ENCODE measurements around the gene HYAL1.

HYAL1 gene, protein sequence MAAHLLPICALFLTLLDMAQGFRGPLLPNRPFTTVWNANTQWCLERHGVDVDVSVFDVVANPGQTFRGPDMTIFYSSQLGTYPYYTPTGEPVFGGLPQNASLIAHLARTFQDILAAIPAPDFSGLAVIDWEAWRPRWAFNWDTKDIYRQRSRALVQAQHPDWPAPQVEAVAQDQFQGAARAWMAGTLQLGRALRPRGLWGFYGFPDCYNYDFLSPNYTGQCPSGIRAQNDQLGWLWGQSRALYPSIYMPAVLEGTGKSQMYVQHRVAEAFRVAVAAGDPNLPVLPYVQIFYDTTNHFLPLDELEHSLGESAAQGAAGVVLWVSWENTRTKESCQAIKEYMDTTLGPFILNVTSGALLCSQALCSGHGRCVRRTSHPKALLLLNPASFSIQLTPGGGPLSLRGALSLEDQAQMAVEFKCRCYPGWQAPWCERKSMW

GRCh38 chr3:50303013-50303815 lies at the start of gene HYAL1:
HYAL1 (minus strand) TSS chr3:50303574; CDS start chr3:50302956, 618 bp downstream.
- DNase-seq (ENCODE audit: low read depth) = no peak

DNA sequence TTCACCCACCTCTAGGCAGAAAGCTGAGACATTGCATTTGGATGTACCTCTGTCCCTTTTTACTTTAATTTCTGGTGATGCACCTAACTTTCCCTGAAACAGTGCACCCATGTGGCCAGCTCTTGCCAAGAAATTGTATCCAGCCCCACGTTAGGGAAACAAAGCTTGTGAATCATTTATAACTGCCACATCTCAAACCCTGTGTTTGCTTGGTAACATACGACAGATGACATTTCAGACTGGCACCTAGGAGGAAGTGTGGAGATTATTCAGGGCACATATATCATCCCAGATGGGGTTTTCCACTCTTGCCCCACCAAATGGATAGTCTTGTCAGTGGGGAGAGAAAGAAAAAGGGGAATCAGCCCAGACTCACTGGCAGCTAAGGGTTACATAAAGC lies 49.4 kb upstream of the HYAL1 start:
- DNase-seq (ENCODE audit: low read depth) = no peak

- no peak for DNase-seq (ENCODE audit: low read depth)
Measured at GRCh38 chr3:50351323-50351697, 47.9 kb upstream of the HYAL1 start.

DNA sequence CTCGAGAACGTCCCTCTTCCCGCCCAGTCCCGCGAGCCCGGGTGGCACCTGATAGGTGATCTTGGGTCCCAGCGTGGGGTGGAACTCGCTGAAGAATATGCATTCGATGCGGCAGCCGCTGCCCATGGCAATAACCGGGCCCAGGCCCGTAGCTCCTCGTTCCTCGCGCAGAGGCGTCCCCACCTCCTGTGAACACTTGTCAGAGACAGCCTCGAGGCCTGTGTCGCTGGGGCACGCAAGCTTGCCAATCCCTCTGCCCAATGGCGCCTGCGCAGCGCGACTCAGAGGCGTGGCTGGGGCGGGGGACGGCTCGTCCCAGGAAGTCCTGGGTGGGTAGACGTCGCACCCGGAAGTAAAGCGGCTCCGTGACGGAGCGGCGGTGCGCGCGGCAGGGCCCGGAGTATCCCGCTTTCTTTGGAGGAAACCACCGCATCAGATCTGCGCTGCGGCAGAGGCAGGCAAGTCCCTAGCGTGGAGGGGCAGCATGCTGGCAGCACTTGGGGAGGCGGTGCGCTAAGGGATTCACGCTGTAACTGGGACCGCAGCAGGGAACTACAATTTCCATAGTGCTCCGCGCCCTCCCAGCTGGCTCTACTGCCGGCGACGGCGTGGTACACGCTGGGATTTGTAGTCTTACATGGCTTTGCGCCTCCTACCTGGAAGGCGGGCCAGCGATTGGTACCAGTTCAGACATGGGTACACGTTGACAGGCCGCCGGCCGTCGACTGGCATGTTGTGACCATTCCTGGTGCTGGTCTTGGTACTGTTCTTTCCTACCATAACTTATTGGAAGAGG lies 47.4 kb upstream of the HYAL1 start, which contains the start of the genes CYB561D2 and NPRL2:
TSS of gene CYB561D2 (plus strand) at position 336 of the 796 bp plus-strand sequence. CDS start 572 bp downstream, outside the sequence.
TSS of gene NPRL2 (minus strand) at position 249 of the 796 bp plus-strand sequence. CDS start at position 126, 123 bp downstream.
- peak; percentile 99 for DNase-seq (ENCODE audit: low read depth)

DNA sequence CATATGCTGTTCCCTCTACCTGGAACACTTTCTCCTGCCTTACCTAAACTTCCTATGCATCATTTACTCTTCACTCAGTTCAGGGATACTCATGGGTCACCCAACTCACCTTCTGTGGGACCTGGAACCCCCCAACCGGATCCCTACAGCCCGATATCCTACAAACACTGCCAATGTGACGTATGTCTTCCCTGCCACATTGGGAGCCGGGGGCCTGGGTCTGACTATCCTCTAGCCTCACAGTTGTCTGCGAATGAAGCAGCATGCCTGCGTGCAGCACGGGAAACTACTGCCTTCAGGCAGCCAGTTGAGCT lies 46.8 kb upstream of the HYAL1 start:
- no peak for DNase-seq (ENCODE audit: low read depth)

GRCh38 chr3:50347187-50347813 lies 43.9 kb upstream of the HYAL1 start:
- peak; percentile 50 for DNase-seq (ENCODE audit: low read depth)

DNA sequence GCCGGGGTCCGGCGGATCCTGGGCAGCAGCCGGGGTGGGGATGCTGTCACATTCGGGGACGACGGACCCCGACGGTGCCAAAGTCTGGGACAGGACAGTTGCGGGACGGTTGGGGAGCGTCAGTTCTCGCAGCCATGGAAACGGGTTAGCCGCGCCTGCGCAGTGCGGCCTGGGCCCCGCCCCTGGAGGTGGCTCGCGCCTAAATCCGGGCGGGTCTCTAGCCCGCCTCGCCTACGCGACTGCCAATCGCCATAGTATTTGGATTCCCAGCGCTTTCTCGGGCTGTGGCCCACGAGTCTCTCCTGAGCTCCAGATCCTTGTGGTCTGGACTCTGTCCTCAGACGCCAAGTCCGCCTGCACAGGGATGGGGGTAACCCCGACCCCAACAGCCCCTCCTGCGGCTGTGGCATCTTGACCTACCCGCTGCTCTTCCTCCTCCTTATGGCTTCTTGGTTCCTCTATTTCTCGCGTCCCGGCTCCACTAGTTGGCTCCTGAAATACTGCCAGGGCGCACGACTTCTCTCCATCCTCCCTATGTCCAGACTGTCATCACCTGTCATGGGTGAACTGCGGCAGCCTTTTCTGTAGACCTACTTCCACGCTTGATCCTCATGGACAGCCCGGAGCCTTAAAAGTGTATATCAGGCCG lies 42.3 kb upstream of the HYAL1 start, which contains the start of gene ZMYND10:
TSS of gene ZMYND10 (minus strand) at position 147 of the 649 bp plus-strand sequence. CDS start 153 bp downstream, outside the sequence.
- DNase-seq (ENCODE audit: low read depth) = peak; percentile 51

- no peak for DNase-seq (ENCODE audit: low read depth)
Measured at GRCh38 chr3:50345008-50345407, 41.6 kb upstream of the HYAL1 start.

DNA sequence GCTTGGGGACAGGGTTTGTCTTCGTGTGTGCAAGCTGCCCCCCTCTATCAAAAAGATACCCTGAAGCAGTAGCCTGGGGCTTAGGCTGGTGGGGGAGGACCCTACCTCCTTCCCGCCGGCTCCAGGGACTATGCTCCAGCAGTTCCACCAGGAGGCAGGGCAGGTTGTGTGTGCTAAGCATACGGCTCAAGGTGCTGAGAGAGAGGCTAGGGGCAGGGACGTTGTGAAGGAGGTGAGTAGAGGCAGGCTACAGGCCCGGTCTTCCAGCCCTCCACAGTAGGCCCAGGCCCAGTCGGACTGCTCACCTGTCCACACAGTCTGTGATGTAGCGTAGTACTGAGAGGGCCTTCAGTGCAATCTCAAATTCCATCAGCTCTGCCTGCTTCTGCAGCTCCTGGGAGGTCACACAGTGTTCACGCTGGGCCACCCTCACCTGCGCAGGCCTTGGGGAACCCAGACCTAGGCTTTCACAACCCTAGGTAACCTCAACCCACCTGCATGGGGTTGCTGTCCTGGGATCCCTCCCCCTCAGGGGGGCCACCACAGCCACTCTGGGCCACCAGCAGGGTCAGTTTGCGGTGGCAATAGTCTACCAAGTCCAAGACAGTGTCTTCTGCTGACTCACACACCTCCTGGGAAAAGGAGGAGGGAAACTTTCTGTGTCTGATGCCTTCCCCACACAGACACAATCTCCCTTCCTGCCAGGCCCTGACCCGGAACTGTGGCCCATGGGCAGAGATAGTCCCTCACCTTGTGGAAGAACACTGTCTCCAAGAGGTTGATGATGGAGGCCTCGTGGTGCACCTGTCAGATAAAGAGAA lies 39.6 kb upstream of the HYAL1 start:
- DNase-seq (ENCODE audit: low read depth) = no peak

DNA sequence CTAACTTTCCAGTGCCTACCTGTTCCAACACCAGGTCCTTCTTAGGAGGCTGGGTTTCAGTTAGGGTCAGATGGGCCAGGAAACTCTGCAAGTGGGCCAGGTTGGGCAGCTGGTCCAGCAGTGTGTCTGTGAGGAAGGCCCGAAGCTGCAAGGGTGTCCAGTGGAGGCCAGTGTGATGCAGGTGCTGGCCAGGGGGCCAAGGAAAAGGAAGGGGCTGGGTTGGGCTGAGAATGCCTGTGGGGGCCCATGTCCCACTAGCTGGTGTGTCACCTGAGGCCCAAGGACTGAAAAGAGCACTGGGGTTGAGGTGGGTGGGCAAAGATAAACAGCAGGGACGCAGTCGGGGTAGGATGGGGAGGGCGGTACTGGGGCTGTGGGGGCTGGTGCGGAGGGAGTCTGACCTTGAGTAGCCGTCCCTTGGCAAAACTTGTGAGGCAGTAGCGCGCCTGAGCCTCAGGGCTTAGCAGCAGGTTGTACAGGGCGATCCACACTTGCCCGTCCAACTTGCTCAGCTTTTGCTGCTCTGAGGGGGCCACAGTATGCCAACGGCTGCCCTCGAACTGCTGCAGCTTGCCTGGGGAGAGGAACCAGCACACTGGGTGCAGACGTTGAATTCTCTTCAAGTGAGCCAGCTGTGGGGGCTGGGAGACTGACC lies 38.7 kb upstream of the HYAL1 start:
- no peak for DNase-seq (ENCODE audit: low read depth)

- DNase-seq (ENCODE audit: low read depth) = no peak
Measured at GRCh38 chr3:50341537-50341936, 38.2 kb upstream of the HYAL1 start.

- peak; percentile 38 for DNase-seq (ENCODE audit: low read depth)
Measured at GRCh38 chr3:50340448-50341329, 37.3 kb upstream of the HYAL1 start, which contains the start of gene RASSF1. RASSF1 (minus strand) TSS chr3:50340836; CDS start chr3:50340805, 31 bp downstream.

DNA sequence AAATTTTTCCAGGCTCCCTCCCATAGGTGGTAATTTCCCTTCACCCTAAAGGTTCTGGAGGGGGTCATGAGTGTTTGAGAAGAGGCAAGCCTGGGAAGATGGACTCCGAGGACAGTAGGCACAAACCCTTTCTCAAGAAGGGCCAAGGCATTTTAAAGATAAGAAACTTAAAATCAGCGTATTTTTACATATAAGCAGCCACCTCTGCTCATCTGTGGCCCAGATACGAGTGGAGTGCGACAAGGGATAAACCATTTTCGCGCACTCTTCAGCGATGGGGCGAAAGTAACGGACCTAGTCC lies 36.7 kb upstream of the HYAL1 start:
- DNase-seq (ENCODE audit: low read depth) = no peak

- no peak for DNase-seq (ENCODE audit: low read depth)
Measured at GRCh38 chr3:50339485-50340146, 36.2 kb upstream of the HYAL1 start.

GRCh38 chr3:50338965-50339364 lies 35.6 kb upstream of the HYAL1 start:
- no peak for DNase-seq (ENCODE audit: low read depth)

- DNase-seq (ENCODE audit: low read depth) = peak; percentile 94
Measured at GRCh38 chr3:50337175-50337861, 33.9 kb upstream of the HYAL1 start.

DNA sequence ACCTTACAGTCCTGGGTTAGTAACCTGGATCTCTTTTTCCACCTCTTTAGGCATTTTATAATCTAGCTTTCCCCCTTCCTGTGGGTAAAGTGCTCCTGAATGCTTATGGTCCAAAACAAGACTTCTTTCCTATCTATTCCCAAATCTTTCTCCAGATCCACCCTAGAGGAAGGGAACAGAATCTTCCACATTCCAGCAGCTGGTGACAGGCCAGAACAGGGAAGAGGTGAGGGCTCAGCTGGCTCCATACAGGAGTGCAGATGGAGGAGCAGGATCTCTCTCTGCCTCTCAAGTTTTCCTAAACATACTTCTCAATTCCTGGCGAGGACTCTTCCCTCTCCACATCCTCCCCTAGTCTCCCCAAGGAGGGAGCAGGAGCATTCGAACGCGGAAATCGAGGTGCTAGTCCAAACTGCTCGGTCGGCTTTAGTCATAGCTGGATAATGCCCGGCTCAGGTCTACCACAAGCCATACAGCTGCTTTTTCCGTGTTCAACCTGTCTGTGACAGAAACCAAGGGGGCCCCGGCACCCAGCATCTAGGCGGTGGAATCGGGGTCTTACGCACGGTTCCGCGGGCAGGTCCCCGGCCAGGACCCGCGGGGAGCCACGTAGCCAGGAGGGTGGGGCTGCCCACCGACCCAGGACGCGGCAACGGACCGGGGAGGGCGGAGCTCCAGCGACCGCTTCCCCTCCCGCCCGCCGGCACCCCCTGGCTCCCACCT lies 33.2 kb upstream of the HYAL1 start:
- DNase-seq (ENCODE audit: low read depth) = no peak
